RWPE1 (cell line): ENCODE data around the gene ABLIM3.

ENCODE experiments used
- CTCF ChIA-PET: fragments of 350-600 bp; sonication (Branson Sonifier 250); formaldehyde crosslinking; extraction: SDS; loops from one replicate; lab custom pipeline; 2021; lab: Yijun Ruan, JAX
- POLR2A ChIA-PET: fragments of 400-600 bp; formaldehyde crosslinking; extraction: SDS; loops from one replicate; lab custom pipeline; 2020; ENCODE audit warnings: antibody characterized with exemption; ENCODE audit not compliant: low non-redundant PET; lab: Yijun Ruan, JAX
- DNase-seq: peaks from one replicate; pipeline ENCODE4 v3.0.0; 2012; ENCODE audit warnings: low spot score
- H3K27ac ChIP-seq: fragments of 450-650 bp; 2 replicates; pipeline ENCODE4 v1.5.1; 2017
- TF ChIP-seq, protein P1 (sequence below): fragments of 450-650 bp; conservative IDR thresholded peaks from 2 replicates; pipeline ENCODE4 v1.5.1; 2017; ENCODE audit warnings: low read depth, mild to moderate bottlenecking

ABLIM3 gene

DNA sequence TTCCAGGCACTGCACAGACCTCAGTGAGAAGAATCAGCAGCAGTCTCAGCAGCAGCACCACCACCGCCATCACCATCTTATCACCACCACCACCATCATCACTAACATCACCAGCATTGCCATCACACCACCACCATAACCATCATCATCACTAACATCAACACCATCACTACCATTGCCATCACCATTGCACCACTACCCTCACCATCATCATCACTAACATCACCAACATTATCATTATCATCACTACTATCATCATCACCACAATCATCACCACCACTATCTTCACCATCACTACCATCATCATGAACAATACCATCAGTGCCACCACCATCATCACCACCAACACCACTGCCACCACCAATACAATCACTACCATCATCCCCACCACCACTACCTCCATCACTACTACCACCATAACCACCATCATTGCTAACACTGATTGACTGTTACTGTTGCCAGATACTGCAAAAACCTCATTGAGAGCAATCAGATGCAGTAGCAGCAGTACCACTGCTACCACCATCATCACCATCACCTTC lies 61.7 kb downstream of the ABLIM3 start:
- POLR2A ChIA-PET, result no interaction called here

DNA sequence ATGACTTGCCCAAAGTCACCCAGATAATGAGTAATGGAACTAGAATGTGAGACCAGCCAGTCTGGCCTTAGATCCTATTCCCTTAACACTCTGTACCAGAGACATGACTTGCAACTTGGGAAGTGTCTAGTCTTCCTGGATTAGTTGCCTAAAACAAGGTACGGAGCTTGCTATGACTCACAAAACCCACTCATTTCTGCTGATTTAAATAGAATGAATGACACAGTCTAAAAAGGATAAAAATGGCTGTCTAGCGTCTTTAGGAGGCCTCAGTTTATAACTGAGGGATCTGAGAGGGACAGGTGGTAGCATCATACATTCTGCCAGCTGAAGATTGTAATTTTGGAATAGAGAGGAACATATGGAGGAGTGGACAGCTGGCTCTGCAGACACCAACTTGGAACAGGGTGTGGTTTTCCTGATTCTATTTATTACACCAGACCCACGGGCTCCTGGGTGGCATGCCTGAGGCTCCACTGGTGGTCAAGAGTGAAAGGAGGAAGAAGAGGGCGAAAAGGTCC lies 62.7 kb downstream of the ABLIM3 start:
- POLR2A ChIA-PET, result no interaction called here
- H3K27ac ChIP-seq, result no peak overlapping the region
- CTCF ChIA-PET, result interaction anchor here (1.3 kb wide), 1 partner anchor 164 kb away, joined by 3 read pairs; no protein-coding TSS in a partner anchor
- TF ChIP-seq, protein P1, sequence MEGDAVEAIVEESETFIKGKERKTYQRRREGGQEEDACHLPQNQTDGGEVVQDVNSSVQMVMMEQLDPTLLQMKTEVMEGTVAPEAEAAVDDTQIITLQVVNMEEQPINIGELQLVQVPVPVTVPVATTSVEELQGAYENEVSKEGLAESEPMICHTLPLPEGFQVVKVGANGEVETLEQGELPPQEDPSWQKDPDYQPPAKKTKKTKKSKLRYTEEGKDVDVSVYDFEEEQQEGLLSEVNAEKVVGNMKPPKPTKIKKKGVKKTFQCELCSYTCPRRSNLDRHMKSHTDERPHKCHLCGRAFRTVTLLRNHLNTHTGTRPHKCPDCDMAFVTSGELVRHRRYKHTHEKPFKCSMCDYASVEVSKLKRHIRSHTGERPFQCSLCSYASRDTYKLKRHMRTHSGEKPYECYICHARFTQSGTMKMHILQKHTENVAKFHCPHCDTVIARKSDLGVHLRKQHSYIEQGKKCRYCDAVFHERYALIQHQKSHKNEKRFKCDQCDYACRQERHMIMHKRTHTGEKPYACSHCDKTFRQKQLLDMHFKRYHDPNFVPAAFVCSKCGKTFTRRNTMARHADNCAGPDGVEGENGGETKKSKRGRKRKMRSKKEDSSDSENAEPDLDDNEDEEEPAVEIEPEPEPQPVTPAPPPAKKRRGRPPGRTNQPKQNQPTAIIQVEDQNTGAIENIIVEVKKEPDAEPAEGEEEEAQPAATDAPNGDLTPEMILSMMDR, result no peak
- DNase-seq, result peak; percentile 42

More for the DNA sequence above, 61.7 kb downstream of the ABLIM3 start:
- TF ChIP-seq, protein P1, result no peak
- CTCF ChIA-PET, result no interaction called here
- H3K27ac ChIP-seq, result no peak overlapping the region
- no peak for DNase-seq

DNA sequence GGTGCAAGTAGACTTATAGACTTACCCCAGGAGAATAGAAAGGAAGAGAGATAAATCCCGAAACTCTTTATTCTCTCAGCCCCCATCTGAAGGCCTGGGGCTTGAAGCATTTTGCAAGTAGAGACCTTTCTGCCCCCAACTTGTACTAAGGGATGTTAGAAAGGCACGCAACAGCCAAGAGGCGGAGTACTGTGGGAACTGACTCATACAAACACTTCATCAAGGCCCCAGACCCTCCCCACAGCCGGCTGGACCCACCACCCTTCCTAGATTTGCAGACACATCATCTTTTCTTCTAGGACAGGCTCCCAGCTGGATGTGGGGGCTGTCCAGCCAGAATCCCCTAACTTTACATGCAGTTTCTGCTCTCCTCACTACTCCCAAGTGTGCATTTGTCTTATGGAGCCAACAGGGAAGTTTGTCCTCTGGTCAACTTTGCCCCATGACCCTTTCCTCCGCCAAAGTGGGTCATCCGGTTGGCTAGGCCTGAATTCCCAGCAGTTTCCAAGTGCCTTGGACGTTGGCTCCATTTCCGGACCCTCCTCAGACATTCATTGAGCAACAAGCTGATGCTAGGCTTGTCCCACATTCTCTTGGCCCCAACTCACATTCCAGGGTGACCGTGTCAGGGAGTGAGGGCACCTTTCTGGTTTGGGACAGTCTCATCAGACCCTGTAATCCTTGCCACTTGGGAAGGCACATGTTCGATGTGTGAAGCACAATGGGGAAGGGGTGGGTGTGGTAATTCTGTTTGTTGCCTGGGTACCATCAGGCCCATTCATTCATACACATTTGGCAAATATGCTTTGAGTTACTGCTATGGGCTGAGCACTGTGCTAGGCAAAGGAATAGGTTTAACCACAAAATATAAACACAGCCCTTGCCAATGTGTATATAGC lies 64.6 kb downstream of the ABLIM3 start:
- no peak for DNase-seq
- CTCF ChIA-PET, result interaction anchor here (0.6 kb wide), 1 partner anchor 453 kb away, joined by 4 read pairs; no protein-coding TSS in a partner anchor
- H3K27ac ChIP-seq, result no peak overlapping the region; the same call in 1 of the 2 replicates
- POLR2A ChIA-PET, result no interaction called here
- TF ChIP-seq, protein P1, result no peak

DNA sequence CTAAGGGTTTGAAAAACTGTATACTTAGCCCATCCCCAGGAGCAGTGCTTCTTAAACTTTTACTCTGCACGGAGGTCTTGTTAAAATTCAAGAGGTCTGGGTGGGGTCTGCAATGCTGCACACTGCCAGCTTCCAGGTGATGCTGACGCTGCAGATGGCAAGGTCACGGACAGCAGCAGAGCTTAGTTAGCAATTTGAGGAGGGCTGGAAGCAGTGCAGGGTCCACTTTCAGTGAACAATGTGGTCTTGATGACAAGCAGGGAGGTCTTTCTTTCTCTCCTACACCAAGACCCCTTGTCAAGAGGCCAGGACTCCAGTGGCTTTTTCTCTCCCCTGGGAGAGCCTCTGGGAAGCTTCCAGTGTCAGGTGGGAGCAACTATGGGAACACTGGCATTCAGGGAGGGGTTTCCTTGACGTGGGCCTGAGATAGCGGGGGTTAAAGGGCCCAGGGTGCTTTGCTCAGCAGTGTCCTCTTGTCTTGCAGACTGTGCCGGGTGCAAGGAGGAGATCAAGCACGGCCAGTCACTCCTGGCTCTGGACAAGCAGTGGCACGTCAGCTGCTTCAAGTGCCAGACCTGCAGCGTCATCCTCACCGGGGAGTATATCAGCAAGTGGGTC lies 65.3 kb downstream of the ABLIM3 start:
- peak; percentile 80 for DNase-seq
- TF ChIP-seq, protein P1, result no peak
- POLR2A ChIA-PET, result no interaction called here
- peak overlapping the region; percentile 31 for H3K27ac ChIP-seq
- CTCF ChIA-PET, result interaction anchor here (0.6 to 1.5 kb wide), 2 partner anchors 16 to 454 kb away, joined by 3 to 4 read pairs; no protein-coding TSS in a partner anchor

DNA sequence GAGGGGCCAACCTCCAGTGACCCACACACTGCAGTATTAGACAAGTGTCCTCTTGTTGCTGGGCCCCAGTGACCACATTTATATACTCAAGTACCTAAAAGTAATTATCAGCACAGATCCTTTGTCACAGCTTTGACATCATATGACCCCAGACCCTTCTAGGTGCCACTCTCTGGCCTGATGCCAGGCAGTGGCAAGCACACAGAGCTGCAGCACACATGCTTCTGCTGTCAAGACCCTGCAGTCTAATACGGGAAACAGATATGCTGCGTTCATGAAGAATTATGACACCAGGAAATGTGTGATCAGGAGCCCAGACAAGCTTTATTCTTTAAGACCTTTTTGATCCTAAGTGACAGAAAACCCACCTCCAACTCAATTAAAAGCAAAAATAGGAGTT lies 66.5 kb downstream of the ABLIM3 start:
- no peak for DNase-seq
- H3K27ac ChIP-seq, result no peak overlapping the region
- CTCF ChIA-PET, result interaction anchor here (1.5 kb wide), 1 partner anchor 15 kb away, joined by 3 read pairs; no protein-coding TSS in a partner anchor
- TF ChIP-seq, protein P1, result no peak
- POLR2A ChIA-PET, result interaction anchor here (0.6 kb wide), 1 partner anchor 83 kb away, joined by 3 read pairs; no protein-coding TSS in a partner anchor

DNA sequence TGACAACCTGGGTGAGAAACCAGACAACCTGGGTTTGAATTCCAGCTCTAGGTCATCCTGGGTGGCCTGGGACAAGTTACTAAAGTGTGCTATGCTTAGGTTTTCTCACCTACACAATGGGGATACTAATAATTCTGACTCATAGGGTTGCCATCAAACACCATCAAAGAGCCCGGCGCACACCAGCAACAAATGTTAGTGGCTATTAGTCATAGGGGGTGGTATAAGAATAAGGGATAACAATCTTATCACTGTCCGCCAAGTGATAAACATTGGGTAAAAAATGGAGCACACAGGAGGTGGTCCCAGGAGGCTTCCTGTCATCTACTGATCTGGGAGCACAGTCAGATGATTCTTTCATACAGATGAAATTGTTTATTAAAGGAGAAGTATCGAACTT lies 68.9 kb downstream of the ABLIM3 start:
- no peak overlapping the region for H3K27ac ChIP-seq
- TF ChIP-seq, protein P1, result no peak
- CTCF ChIA-PET, result interaction anchor here (0.6 kb wide), 1 partner anchor 62 kb away, joined by 6 read pairs; no protein-coding TSS in a partner anchor
- DNase-seq, result peak; percentile 73
- POLR2A ChIA-PET, result no interaction called here
